Smooth muscle cell (in vitro differentiated cells): ENCODE results near the gene KRT84. TPM values are rescaled to one million over a fixed set of nuclear protein-coding genes. Genes with fewer than 3 reads are reported as not detected.
"Not testable (repeated sequence)": the region's sequence is repeated elsewhere in the genome, so short reads cannot be mapped to it uniquely, and the experiment has no call there.

Experiments used
- DNase-seq: peaks from one replicate; lab custom pipeline; 2025; ENCODE audit not compliant: unreplicated experiment; lab: John Stamatoyannopoulos, UW
- H2AFZ ChIP-seq: fragments of 200-600 bp; sonication (generic); 2 replicates; pipeline ENCODE4 v1.6.0; 2016; ENCODE audit warnings: antibody characterized with exemption, low read depth, mild to moderate bottlenecking
- H3F3A ChIP-seq: fragments of 200-600 bp; sonication (generic); 2 replicates; pipeline ENCODE4 v1.6.0; 2017; ENCODE audit warnings: antibody characterized with exemption, low read depth
- H3K27ac ChIP-seq: fragments of 200-600 bp; sonication (generic); 2 replicates; pipeline ENCODE4 v1.5.1; 2016; ENCODE audit warnings: low read depth, mild to moderate bottlenecking
- H3K27me3 ChIP-seq: fragments of 200-600 bp; sonication (generic); 2 replicates; pipeline ENCODE4 v1.6.1; 2016; ENCODE audit warnings: low read depth, mild to moderate bottlenecking
- H3K36me3 ChIP-seq: fragments of 200-600 bp; sonication (generic); 2 replicates; pipeline ENCODE4 v1.5.1; 2016; ENCODE audit warnings: low read depth
- H3K4me1 ChIP-seq: fragments of 200-600 bp; sonication (generic); 2 replicates; pipeline ENCODE4 v1.5.1; 2016; ENCODE audit warnings: low read depth
- H3K4me2 ChIP-seq: fragments of 200-600 bp; sonication (generic); 2 replicates; pipeline ENCODE4 v1.6.0; 2016; ENCODE audit warnings: mild to moderate bottlenecking
- H3K4me3 ChIP-seq: fragments of 200-600 bp; sonication (generic); 2 replicates; pipeline ENCODE4 v1.5.1; 2016; ENCODE audit warnings: mild to moderate bottlenecking
- H3K79me2 ChIP-seq: fragments of 200-600 bp; sonication (generic); 2 replicates; pipeline ENCODE4 v1.6.0; 2016; ENCODE audit warnings: low read depth, mild to moderate bottlenecking
- H3K9ac ChIP-seq: fragments of 200-600 bp; sonication (generic); 2 replicates; pipeline ENCODE4 v1.6.0; 2016; ENCODE audit warnings: low read depth
- H3K9me3 ChIP-seq: fragments of 200-600 bp; sonication (generic); replicated peaks from 2 replicates; pipeline ENCODE4 v1.5.1; 2016; ENCODE audit warnings: low read depth
- H4K20me1 ChIP-seq: fragments of 200-600 bp; sonication (generic); 2 replicates; pipeline ENCODE4 v1.6.0; 2016; ENCODE audit warnings: low read depth
- WGBS: methylation state at CpG from one replicate; pipeline ENCODE4 v1.1.7; 2016; ENCODE audit warnings: low lambda C conversion rate; 5-methylcytosine and 5-hydroxymethylcytosine counted together
- polyA plus RNA-seq: library from polyadenylated mRNA; unstranded; fragments of >200 nt; fragmentation: Nextera tagmentation; extraction: Ambion mirVana; gene quantifications from 2 replicates; pipeline ENCODE4 v1.2.1, GENCODE V29; 2016
- total RNA-seq: library from RNA; depleted of rRNA; stranded (reverse); fragments of >200 nt; gene quantifications from 2 replicates; pipeline ENCODE4 v1.2.3, GENCODE V29; 2014
- TF ChIP-seq, protein P1 (sequence below): fragments of 200-600 bp; sonication (generic); IDR thresholded peaks from 2 replicates; pipeline ENCODE4 v1.5.1; 2017; ENCODE audit warnings: borderline replicate concordance, mild to moderate bottlenecking, antibody characterized with exemption; ENCODE audit not compliant: insufficient read depth, poor library complexity, severe bottlenecking

The KRT84 gene
- total and polyA plus RNA-seq, 2 experiments from 2014 or later: 0.09 to 5.6 TPM

DNA sequence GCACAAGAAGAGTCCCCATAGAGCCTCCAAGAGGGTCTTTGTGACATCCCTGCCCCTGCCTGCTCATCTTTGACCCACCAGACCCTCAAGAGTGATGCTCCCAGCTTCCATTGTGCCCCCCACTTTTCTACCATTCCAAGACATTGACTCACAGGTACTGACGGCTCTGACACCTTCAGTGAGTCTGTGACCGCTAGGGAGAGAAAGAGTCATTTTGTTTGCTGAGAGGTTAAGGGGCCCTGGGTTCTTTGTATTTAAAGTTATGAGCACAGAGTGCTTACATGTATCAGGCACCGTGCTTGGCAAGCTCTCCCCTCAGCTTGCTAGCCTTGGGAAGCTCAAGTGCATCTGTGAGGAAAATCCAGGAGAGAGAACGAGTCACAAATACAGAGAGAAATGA is 27.8 kb upstream of the KRT84 start:
- no peak overlapping the region for H3K4me2 ChIP-seq
- H3K9ac ChIP-seq: no peak overlapping the region
- H3K79me2 ChIP-seq: no peaks in the 10 kb centered on the region
- no peaks in the 10 kb centered on the region for H3K9me3 ChIP-seq
- 41% methylated on average over 4 of the region's 4 CpGs for WGBS
- TF ChIP-seq, protein P1, sequence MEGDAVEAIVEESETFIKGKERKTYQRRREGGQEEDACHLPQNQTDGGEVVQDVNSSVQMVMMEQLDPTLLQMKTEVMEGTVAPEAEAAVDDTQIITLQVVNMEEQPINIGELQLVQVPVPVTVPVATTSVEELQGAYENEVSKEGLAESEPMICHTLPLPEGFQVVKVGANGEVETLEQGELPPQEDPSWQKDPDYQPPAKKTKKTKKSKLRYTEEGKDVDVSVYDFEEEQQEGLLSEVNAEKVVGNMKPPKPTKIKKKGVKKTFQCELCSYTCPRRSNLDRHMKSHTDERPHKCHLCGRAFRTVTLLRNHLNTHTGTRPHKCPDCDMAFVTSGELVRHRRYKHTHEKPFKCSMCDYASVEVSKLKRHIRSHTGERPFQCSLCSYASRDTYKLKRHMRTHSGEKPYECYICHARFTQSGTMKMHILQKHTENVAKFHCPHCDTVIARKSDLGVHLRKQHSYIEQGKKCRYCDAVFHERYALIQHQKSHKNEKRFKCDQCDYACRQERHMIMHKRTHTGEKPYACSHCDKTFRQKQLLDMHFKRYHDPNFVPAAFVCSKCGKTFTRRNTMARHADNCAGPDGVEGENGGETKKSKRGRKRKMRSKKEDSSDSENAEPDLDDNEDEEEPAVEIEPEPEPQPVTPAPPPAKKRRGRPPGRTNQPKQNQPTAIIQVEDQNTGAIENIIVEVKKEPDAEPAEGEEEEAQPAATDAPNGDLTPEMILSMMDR: no peak
- no peaks in the 10 kb centered on the region for H3K36me3 ChIP-seq
- H4K20me1 ChIP-seq: no peaks in the 10 kb centered on the region
- no peak overlapping the region for H2AFZ ChIP-seq
- H3K27ac ChIP-seq: no peak overlapping the region
- no peaks in the 10 kb centered on the region for H3K4me1 ChIP-seq
- no peaks in the 10 kb centered on the region for H3F3A ChIP-seq
- no peak overlapping the region for H3K4me3 ChIP-seq
- H3K27me3 ChIP-seq: no peaks in the 10 kb centered on the region
- DNase-seq: no peak

DNA sequence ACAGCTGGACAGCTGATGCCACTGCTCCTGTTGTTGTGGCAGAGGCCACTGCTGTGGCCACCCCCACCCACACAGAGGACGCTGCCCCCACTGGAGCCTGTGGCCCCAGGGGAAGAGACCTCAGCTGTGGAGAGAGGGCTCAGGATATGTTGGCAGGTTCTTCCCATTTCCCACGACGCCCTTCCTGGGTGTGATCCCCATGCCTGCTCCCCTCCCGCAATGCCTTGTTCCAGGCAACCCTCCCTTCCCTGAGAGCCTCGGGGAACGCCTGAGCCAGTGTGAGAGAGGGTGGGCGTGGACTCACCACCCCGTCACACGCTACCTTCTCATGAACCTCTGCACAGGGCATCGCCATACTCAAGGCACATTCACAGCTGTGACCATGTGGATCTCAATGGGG is 26.4 kb upstream of the KRT84 start:
- no peak overlapping the region for H3K27ac ChIP-seq
- H3K9me3 ChIP-seq: no peaks in the 10 kb centered on the region
- no peaks in the 10 kb centered on the region for H3K4me1 ChIP-seq
- TF ChIP-seq, protein P1: no peak
- H3F3A ChIP-seq: no peaks in the 10 kb centered on the region
- no peaks in the 10 kb centered on the region for H3K79me2 ChIP-seq
- no peaks in the 10 kb centered on the region for H4K20me1 ChIP-seq
- no peak for DNase-seq
- H3K9ac ChIP-seq: no peak overlapping the region
- H3K4me3 ChIP-seq: no peak overlapping the region
- H3K4me2 ChIP-seq: no peak overlapping the region
- H3K27me3 ChIP-seq: no peaks in the 10 kb centered on the region
- no peaks in the 10 kb centered on the region for H3K36me3 ChIP-seq
- H2AFZ ChIP-seq: no peak overlapping the region
- 86% methylated on average over 10 of the region's 10 CpGs for WGBS

DNA sequence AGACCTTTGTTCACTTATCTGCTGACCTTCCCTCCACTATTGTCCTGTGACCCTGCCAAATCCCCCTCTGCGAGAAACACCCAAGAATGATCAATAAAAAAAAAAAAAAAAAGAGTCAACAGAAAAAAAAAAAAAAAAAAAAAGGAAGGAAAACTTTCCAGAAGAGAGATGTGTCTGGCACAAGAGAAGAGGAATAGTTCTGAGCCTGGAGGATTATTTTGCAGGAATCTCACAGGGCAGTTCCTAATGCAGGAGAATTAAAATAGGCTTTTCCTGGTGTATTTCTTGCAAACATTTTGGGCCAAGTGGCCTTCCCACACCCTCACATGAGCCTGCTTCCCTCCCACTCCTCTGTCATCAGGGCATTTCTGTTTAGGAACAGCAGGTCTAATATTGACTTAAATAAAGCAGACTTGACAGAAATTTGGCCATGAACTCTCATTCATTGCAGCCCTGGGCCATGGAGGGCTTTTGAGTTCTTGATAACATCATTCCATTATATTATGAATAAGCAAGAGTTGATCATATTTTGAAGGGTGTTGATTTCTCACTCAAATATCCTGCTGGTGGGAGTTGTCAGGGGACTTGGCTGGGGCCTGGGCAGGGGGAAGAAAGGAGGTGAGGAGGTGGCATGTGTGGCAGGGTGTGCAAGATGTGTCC is 25.3 kb upstream of the KRT84 start:
- not testable (repeated sequence) for H3K9ac ChIP-seq, H3F3A ChIP-seq, H3K4me2 ChIP-seq, DNase-seq, H3K4me3 ChIP-seq, H3K27ac ChIP-seq, H3K36me3 ChIP-seq, H2AFZ ChIP-seq, H3K4me1 ChIP-seq, H3K79me2 ChIP-seq, H3K9me3 ChIP-seq, H3K27me3 ChIP-seq, H4K20me1 ChIP-seq
- no CpG with 5 or more reads among the region's 1 CpG for WGBS

DNA sequence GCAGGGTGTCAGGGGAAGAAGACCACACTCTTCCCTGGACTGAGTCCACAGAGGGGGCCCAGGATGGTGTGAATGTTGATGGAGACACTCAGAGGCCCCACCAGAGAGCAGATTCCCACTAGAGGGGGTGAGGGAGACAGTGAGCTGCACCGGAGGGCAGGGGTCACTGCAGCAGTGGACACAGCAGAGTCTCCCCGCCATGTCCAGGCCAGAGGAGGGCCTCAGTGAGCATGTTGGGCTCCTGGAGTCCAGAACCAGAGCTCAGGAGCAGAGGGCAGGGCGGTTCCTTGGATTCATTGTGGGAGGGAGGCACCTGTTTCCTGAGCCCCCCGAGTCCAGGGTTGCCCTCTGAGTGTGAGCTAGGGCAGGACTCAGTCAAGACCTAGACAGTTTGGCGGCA is 22.5 kb upstream of the KRT84 start:
- H2AFZ ChIP-seq: no peak overlapping the region
- no peak overlapping the region for H3K4me2 ChIP-seq
- H3F3A ChIP-seq: no peaks in the 10 kb centered on the region
- no peak for DNase-seq
- H3K9ac ChIP-seq: no peak overlapping the region
- H3K4me1 ChIP-seq: no peaks in the 10 kb centered on the region
- TF ChIP-seq, protein P1: no peak
- no peak overlapping the region for H3K4me3 ChIP-seq
- no peaks in the 10 kb centered on the region for H4K20me1 ChIP-seq
- no peaks in the 10 kb centered on the region for H3K36me3 ChIP-seq
- H3K27ac ChIP-seq: no peak overlapping the region
- WGBS: 91% methylated on average over 5 of the region's 5 CpGs
- H3K9me3 ChIP-seq: no peaks in the 10 kb centered on the region
- H3K79me2 ChIP-seq: no peaks in the 10 kb centered on the region
- H3K27me3 ChIP-seq: no peaks in the 10 kb centered on the region
